Islet of Langerhans (tissue), 1 donor: ENCODE data around the gene MTHFD2L.
"Not testable (repeated sequence)": the region's sequence is repeated elsewhere in the genome, so short reads cannot be mapped to it uniquely, and the experiment has no call there.

Experiments used
- FAIRE-seq: peaks from one replicate; lab custom pipeline; 2011; peaks lifted over from hg19 to GRCh38; lab: Jason Lieb, UNC

MTHFD2L gene

DNA sequence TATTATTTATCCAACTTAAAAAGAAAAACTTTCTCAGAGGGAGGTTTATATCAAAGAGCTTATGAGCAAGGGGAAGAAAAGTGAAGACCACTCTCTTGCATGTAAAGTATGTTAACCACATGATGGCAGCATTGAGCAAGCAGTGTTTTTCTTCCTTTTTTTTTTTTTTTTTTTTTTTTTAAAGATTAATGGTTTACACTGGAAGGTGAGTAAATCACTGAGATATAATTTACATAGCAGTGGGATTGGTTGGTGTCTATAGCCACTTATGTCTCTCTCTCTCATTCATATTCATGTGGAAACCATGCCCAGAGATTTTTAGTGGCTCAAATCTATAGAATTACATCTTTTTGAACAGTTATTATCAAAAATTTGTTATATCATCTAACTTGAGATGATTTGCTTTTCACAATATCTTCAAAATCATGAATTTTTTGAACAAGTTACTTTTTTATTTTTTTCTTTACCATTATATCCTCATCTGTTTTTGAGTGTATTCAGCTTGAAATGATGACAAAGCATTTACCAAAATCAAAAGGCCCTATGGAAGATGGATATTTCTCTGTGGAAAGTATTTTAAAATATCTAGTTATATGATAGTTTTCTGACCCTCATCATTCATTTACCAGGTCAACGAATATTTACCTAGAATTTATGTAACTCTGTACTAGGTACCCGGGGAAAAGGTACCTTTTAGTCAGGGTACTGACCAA is 31.6 kb downstream of the MTHFD2L start:
- FAIRE-seq = peak; percentile 96

DNA sequence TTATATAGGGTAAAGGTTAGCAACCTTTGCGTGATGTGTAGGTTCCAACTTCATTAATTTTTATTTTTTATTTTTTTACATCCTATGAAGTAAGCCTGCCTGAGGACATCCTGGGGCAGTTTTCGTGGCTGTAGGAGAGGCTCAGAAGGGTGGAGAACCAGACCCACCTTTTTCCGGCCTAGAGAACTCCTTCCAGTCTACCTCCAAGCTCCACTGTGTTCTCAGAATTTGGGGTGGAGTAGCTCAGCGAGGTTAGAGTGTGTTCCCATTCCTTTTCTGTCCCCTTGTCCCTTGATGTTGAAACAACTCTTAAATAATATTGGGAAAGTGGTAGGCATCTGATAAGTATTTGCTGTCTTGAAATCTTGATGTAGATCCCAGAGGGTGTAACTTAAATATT is 32.4 kb downstream of the MTHFD2L start:
- FAIRE-seq = no peak

DNA sequence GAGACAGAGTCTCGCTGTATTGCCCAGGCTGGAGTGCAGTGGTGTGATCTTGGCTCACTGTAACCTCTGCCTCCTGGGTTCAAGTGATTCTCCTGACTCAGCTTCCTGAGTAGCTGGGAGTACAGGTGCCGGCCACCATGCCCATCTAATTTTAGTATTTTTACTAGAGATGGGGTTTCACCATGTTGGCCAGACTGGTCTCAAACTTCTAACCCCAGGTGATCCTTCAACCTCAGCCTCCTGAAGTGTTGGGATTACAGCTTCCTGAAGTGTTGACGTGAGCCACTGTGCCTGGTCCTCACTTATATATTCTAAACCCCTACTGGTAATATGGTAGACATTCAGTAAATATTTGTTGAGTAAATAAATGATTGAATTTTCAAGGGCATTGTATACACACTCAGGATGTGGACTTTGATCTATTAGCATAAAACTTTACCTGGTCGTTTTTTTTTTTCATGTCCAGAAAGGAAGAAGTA is 33.0 kb downstream of the MTHFD2L start:
- no peak for FAIRE-seq

DNA sequence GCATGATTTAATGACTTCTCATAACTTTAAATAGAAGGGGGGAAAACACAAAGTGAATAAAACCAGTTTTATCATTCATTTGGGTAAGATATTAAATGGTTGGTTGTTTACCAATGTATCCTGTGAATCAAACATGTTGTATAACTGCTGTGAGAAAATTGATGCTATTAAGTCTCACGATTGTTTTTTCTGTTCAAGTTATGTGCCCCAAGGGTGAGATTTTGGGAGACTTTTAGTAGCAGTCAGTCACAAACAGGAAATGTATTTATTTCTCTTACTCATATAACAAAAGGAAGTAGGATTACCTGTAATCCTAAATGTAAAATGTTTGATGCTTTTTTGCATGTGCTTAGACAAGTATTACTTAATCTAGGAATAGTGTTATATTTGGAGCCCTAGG is 39.2 kb downstream of the MTHFD2L start:
- no peak for FAIRE-seq

DNA sequence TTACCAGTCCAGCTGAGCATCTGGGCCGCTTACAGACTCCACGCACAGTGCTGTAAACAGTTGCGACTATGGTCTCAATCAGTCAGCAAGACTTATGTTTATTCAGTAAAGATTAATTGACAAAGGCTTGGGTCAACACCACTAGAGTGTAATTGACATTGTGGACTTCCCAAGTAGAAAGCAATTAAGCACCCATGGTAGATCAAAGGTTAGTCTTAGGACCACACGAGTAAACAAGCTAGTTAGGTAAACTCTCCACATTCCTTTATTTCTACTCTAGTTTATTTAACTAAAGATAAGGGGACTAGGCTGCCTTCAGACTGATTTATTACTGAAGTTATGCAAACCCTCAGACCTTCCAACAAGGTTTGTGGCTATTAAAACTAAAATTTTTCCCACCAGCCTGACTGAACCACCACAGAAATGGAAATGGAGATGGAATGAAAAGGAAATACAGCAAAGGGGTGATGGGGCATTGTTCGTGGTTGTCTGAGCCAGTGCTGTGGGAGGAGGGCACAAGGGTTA is 44.2 kb downstream of the MTHFD2L start:
- FAIRE-seq = no peak

DNA sequence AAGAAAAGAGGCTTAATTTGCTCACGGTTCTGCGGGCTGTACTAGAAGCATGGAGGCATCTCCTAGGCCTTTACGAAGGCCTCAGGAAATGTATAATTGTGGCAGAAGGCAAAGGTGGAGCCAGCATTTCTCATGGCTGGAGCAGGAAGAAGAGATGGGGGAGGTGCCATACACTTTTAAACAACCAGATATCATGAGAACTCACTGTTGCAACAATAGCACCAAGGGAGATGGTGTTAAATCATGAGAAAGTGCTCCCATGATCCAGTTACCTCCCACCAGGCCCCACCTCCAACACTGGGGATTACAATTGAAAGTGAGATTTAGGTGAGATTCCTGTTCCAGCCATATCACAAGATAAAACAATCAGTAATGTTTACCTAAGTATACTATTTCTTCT is 45.5 kb downstream of the MTHFD2L start:
- no peak for FAIRE-seq

DNA sequence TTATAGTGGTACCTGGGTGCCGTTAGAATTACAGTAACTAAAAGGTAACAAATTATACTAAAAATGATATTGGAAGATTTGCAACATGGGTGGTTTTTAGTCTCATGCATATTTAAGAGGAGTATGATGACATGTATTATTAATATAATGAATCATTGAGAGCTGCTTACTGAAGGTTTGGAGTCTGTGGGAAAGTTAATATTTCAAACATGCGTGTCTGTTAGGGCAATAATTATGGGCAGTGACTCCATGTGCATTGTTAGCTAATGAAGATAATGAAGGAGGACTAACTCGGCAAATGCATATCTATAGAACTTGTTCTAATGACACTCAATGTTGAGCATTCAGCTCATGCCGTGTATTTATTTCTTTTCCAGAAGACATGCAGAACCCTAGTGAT is 47.1 kb downstream of the MTHFD2L start:
- no peak for FAIRE-seq

DNA sequence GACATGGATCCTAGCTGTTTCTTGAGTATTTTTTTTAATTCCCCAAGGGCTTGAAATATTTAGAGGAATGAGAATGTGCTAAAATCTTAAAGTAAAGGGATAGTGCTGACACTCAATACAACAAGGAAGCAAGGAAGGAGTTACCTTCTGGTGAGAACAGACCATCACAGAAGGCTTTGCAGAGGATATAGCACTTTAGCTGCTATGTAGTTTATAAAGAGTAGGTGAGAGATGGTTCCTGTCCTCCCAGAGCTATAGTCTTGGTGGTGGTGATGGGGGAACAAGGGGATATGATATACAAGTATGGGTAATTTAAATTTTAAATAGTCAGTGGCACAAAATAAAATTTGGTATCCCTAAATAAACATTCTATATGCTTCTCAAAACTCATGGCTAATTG is 47.6 kb downstream of the MTHFD2L start:
- no peak for FAIRE-seq

DNA sequence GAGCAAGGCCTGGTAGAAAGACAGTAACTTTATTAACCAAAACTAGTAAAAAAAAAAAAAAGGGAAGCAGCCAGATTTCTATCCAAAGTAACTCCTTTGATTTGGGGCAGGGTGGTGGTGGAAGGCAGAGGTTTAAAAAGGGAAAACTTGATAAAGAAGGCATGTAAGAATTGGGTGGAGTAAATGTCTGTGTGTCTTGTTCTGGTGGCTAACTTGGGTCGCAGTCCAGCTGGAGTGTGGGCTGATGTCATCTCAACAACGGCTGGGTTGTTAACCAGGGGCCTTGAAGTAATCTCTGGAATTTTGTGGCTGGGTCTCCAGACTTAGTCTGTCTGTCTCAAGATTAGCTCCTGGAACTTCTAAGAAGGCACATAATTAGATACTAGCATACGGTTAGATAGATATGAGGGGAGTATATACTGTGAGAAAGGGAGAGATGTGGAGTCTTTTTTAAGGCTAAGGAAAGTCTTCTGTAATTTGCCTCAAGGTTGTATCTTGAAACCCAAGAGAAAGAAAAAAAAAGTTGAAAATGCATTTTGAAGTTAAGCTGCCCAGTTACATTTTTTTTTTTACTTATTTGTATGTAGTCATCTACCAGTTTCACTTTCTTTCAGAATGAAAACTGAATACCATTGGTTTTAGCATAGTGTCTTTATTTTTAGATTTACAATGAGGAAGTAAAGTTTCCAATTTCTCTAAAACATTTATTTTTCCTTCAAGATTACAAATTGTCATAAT is 48.3 kb downstream of the MTHFD2L start:
- no peak for FAIRE-seq

DNA sequence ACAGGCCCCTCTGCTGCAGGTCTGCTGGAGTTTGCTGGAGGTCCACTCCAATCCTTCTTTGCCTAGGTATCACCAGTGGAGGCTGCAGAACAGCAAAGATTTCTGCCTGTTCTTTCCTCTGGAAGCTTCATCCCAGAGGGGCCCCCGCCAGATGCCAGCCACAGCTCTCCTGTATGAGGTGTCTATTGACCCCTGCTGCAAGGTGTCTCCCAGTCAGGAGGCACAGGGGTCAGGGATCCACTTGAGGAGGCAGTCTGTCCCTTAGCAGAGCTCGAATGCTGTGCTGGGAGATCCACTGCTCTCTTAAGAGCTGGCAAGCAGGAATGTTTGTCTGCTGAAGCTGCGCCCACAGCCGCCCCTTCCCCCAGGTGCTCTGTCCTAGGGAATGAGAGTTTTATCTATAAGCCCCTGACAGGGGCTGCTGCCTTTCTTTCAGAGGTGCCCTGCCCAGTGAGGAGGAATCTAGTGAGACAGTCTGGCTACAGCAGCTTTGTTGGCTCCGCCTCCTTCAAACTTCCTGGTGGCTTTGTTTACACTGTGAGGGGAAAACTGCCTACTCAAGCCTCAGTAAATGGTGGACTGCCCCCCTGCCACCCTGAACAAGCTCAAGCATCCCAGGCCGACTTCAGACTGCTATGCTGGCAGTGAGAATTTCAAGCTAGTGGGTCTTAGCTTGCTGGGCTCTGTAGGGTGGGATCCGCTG is 56.7 kb downstream of the MTHFD2L start:
- FAIRE-seq = not testable (repeated sequence)

DNA sequence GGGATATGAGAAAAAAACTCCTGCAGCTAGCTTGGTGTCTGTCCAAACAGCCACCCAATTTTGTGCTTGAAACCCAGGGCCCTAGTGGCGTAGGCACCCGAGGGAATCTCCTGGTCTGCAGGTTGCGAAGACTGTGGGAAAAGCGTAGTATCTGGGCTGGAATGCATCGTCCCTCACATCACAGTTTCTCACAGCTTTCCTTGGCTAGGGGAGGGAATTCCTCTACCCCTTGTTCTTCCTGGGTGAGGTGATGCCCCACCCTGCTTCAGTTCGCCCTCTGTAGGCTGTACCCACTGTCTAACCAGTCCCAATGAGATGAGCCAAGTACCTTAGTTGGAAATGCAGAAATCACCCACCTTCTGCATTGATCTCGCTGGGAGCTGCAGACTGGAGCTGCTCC is 57.3 kb downstream of the MTHFD2L start:
- not testable (repeated sequence) for FAIRE-seq

DNA sequence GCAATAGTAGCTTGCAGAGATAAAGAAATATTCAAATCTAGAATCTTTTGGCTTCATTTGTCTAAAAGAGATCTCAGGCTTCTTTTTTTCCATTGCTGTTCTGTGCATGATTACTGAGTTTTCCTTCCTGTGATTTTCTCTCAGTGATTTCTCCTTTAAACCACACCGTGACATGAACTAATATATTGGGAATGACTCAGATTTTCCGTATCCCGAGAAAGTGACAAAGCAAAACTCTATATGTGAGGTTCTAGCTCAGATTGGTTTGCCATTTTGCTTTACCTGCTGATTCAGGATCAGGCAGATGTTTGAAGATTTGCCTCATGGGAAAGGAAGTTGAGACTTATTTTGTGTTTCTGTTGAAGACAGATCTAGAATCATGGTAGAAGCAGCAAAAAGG is 59.4 kb downstream of the MTHFD2L start:
- FAIRE-seq = no peak

DNA sequence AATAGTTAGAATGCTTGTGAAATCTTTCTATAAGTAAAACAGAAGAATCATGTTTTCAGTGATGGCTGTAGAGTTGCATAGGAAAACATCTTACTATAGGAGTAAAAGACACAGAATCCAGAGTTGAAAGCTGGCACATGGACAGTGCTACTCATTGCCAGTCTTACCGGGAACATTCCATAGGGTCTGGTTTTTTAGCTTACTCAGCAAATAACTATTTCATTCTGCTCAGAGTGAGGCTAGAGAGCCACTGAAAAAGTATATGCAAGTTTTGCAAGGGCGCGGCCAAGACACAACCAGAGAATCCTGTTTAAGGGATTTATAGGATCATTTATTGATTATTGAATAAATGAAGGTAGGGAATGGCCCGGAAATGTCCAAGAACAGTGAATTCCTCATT is 60.3 kb downstream of the MTHFD2L start:
- no peak for FAIRE-seq

DNA sequence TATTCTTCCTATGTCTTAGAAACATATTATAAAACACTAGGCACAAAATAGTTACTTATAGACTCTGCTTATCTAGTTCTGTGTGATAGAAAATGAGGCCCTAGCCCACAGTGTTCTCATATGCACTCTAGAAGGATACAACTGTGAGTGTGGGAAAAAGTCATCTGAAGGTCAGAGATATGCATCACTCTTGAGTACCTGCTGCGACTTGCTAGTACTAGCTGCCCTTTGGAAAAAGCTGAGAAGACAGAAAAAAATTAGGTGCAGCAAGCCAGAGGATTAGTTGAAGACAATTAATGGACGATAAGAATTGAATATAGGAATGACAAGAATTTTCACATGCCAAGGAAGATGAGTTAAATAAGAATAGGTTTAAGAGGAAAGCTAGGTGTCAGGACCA is 61.3 kb downstream of the MTHFD2L start:
- FAIRE-seq = no peak

DNA sequence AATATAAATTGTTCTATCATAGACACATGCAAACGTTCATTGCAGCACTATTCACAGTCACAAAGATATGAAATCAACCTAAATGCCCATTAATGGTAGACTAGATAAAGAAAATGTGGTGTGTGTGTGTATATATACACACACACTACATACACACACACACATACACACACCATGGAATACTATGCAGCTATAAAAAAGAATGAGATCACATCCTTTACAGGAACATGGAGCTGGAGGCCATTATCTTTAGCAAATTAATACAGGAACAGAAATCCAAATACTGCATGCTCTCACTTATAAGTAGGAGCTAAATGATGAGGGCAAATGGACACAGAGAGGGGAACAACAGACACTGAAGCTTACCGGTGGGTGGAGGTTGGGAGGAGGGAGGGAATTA is 65.2 kb downstream of the MTHFD2L start:
- FAIRE-seq = no peak

DNA sequence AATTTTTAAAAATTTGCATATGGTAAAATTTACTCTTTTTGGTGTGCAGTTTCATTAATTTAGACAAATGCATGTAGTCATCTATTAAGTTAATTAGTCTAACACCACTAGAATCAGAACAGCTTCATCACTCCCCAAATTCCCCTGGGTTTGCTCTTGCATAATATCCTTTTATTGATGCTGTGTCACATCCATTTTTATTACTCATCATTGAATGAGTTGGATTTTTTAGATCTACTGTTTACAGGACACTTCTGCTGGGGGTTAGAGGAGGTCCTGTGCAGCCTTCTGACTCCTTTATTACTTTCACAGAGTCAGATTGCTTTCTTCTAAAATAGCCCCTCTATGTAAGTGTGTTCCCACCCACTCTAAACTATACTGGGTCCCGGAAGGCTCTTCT is 65.9 kb downstream of the MTHFD2L start:
- no peak for FAIRE-seq

DNA sequence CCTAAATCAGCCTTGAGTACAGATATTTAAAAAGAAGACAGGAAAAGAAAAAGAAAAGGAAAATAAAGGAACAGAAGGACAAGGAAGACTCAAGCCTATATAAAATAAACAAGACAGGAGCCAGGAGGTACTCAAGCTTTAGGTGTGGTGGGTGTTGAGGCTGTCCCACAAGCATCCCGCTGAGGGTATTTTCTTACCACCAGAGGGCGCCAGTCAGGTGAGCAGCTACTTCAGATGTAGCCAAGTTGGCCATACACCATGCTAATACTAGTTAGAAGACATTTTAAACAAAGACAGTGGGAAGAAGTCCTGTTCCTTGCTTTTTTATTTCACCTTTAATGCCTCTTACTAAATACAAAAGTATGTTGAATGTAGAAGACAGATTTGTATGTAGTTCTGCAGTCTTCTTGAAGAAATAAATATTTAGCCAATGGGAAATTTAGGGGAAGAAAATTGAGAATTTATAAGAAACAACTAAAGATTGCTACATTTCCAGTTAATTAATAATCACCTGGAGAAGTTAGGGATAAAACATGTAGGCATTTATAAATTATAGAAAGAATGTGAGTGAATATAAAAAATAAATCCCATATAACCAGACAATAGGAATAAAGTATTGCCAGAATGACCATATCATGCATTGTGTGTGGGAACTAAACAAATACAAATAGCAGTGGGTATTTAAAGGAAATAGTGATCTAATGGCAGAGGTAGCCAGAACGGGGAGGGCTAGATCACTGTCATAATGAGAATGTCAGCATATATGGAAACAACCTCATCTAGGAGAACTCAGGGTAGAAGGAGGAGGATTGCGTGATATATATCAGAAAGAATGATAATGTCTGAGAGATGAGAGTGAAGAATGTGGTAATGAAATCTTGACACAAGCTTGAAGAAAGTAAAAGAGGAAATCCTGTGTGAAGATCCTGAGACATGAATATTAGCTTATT is 71.0 kb downstream of the MTHFD2L start:
- FAIRE-seq = peak; percentile 91

DNA sequence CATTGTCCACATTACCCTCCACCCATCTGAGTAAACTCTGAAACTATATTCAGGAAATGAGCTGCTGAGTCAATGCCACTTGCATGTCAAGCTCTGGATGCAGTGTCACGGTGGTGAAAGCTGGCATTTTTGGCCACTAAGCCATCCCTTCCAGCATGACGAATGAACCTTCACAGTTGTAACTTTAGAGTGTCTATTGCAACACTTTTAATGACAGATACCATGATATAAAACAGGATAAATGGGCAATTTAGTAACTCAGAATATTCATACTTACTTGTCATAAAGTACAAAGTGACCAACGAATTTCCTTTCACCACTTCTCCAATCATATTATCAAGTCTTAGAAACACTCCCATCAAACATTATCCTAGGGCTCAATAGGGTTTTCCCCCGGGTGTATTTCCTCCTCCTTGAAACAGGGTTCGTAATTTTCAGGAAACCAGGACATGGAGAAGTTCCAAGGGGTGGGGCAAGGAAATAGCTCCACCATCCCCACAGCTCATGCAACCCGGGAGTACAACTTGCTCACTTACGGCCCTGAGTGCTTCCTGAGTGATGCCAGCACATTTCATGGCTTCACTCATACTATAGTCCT is 73.1 kb downstream of the MTHFD2L start:
- no peak for FAIRE-seq

DNA sequence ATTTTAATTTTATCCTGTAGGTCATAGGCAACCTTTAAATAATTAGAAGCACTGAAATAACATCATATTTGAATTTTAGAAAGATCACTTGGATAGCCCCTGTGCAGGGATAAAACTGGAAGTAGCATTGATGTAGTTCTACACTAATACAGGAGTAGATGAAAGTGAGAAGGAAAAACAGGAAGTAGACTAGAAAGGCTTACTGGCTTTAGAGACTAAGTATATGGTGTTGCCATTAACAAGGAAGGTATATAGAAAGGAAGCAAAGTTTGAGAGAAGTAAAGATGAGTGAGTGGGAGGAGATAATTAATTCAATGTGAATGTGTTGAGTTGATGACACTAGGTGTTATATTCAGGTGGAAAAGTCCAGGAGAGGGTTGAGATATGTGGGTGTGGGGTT is 77.2 kb downstream of the MTHFD2L start:
- FAIRE-seq = no peak

DNA sequence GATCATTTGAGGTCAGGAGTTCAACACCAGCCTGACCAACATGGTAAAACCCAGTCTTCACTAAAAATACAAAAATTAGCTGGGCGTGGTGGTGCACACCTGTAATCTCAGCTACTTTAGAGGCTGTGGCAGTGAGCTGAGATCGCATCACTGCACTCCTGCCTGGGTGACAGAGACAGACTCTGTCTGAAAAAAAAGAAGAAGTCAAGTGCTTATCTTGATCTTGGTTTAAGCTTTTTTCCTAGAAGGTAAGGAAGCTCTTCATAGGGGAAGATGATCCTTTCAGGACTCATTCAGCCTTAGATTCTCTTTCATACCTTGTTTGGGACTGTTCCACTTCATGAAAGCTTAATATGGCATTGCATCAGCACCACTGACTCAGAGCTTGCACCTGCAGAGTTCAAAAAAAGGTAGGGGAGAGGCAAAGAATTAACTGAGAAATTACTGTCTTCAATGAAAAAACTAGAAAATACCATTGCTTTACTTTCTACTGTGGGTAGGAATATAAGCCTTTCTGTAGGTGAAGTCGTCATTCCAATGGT is 79.6 kb downstream of the MTHFD2L start:
- no peak for FAIRE-seq

DNA sequence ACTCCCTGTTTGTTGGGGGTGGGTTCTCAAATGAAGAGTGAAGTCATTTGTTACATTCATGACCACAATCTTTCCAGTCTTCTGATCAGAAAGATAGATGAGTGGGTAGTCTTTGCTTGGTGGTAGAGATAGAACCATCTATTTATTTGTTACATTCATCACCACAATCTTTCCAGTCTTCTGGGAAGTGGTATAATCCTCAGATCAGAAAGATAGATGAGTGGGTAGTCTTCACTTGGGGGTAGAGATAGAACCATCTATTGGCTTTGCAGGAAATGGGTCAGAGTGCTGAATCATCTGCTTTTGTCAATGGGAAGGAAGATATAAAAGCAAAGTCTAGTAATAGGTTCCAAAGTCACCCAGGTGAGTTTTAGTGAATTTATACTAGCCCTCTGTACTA is 86.1 kb downstream of the MTHFD2L start:
- FAIRE-seq = no peak
